Renal cortical epithelial cell (primary cell): Measurements from ENCODE around the gene BCL2. TPM values are rescaled to one million over a fixed set of nuclear protein-coding genes. Genes with fewer than 3 reads are reported as not detected.

Experiments used
- DNase-seq: peaks from one replicate; pipeline ENCODE4 v3.0.0-alpha.2; 2011; ENCODE audit warnings: low read depth
- total RNA-seq: library from RNA; depleted of rRNA; stranded (reverse); fragments of >200 nt; gene quantifications from 2 replicates; pipeline ENCODE4 v1.2.3, GENCODE V29; 2014

BCL2 gene
- total RNA-seq, 1 donor from 2014 or later: 30.2 TPM

DNA sequence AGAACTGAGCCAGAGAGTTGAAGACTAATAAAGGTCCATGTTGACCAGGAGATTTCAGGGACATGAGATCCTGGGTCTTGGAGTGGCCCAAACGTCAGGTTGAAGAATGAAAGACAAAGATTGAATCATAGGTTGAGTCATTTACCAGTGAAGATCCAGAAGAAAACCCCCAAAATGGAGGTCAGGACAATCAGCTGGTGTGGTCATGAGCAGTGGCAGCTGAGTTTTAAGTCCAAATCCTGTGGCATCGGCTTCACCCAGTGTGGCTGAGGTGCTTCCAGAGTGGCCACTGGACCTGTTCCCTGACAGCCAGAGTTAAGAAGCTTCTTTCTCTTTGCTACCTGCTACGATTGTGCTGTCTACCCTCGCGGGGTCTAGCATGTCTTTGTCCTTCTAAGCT is 234.0 kb downstream of the BCL2 start:
- DNase-seq: no peak

DNA sequence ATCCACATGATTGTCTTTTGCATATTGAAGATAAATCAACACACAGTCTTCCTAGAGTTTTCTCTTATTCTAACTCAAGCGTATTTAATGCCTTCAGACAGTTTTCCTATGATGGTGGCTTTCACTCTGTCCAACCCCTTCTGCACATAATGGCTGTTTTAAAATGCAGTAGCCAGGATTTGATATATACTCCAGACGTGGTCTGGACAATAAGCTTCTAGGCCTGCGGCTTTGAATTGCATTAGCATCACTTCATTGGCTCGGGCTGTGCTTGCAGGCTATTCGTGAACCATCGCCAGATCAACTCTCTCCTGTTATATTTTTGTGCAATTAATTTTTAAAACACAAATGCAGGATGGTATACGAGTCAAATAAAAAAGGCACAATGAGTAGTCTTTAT is 235.3 kb downstream of the BCL2 start:
- DNase-seq: no peak

DNA sequence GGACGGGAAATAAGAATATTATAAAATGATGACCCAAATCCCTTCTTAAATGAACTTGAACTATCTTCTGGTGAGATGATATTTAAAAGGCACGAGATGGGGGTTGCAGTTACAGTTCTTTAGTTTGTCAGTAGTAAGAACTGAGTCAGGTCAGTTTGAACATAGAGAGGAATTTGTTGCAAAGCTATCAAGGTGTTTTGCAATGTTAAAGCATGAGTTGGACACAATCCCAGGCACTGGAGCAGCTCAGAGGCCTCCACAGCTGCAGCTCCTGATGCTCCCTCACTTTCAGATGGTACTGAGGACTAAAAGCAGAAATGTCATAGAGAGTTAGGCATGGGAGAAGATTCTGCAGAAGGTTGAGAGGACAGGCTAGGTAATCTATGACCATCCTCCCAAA is 236.0 kb downstream of the BCL2 start:
- no peak for DNase-seq

DNA sequence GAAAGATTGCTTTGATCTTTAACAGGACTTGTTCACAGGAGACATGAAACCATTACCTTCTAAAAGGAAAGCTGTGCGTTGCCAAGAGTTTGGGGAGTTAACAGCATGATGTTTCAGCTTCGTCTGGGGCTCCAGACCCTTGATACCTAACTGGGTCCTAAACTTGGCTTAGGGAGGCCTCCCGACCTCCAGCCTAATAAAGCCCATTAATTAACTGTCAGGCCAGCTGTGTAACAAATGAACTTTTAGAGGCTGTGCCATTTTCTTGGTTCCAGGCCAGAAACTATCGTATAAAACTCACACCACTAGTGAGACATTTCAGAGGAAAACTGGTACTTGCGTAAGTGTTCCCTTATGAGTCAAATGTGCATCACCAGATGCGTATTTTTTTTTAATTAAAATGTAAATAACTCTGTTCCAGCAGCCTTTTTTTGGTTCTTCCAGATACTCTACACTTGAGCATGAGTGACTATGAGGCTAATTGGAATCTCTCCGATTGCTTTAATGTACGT is 236.5 kb downstream of the BCL2 start:
- DNase-seq: no peak

DNA sequence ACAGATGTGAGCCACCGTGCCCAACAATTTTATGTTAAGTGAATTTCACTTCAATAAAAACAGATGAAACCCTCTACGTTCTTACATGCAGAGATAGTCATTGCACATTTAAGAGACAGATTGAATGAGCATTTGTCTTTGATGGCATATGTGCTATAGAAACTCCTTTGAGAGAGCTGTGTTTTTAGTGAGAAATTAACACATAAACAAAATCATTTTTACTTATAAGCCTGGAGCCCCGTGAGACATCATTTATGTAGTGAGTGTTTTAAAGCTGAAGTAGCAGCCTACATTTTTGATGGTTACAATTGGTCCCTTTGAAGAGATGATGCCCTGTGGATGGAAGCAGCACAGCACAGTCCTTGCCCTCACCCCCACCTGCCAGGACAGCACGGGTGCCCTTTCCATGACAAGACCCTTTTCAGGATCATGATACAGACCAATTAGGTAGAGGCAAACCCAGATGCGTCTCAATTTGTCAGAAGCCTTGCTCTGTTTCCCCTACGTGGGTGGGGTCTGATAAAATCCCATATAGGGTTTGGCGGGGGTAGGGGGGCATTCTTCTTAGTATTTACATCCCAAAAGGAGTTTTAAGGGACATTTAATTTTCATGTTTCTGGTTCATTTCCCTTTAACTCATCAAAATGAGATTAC is 237.1 kb downstream of the BCL2 start:
- DNase-seq: no peak

DNA sequence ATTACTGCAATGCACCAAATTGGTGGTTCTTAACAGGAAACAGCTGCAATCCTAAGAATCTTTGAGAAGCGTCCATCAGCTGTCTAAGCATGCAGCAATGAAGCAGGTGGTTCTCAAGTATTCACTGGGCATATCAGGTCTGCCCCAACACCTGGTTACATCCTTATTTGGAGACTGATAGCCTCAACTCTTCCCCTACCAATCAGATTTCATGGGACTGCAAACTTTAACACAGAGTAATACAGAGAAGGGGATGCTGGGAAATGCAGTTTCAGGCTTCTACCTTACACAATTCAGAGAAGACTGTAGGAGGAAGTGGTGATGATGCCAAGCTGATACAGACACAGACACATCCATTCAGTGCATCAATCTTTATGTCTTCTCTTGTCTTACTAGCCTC is 240.5 kb downstream of the BCL2 start:
- no peak for DNase-seq

DNA sequence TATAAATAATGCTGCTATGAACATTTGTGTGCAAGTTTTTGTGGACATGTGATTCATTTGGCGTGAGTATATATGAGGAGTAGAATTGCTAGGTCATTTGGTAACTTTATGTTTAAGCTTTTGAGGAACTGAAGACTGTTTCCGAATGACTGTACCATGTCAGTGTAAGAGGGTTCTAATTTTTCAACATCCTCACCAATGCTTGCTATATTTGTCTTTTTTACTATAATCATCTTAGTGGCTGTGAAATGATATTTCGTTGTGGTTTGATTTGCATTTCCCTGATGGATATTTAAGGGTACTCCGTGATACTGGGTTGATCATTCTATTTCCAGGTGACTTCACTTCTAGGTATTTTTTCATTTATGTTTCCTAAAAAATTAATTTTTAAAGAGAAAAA is 241.1 kb downstream of the BCL2 start:
- no peak for DNase-seq

DNA sequence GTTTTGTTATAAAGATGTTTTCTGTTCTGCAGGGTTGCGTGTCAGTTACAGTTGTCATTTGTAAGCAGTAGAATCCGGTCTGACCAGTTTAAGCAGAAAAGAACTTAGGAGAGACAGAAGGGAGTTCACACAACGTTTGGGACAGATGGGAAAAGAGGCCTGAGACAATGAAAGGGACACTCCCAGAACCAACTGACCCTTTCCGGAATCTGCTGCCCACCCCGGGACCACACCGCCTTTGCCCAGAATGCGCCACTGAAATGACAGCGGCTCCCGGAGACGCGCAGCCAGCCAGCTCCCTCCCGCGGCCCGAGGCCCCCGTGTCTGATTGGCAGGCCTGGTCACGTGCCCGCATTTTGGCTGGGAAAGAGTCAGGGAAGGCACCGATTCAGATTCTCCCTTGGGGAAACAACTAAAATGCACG is 244.6 kb downstream of the BCL2 start:
- no peak for DNase-seq

DNA sequence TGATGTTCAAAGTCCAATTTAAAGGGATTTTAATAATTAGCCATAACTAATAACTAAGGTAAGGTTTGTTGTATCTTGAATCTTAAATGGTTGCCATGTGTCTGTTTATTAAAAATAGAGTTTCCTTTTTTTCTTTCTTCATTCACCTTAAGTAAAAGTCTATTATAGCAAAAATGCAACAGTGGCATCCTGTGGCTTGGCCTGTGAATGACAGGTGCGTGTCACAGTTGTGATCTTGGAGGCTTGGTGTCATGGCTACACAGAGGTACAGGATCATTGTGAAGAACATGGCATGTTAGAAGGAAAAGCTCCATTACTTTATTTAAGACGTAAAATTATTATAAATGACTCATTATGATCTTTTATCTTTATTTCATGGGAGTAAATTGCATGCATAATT is 246.1 kb downstream of the BCL2 start:
- DNase-seq: no peak

Other genes with a start within 250 kb of the BCL2 start
- 26.2 and 75.1 TPM in 2 replicates for gene KDSR, start 47.4 kb upstream of the BCL2 start, total RNA-seq
- gene VPS4B, start 102.7 kb upstream of the BCL2 start, total RNA-seq: 81.9 and 117 TPM in 2 replicates
- gene SERPINB5, start 157.2 kb upstream of the BCL2 start, total RNA-seq: 0.10 and 1.2 TPM in 2 replicates
- not detected in 2 replicates for gene SERPINB12, start 222.6 kb upstream of the BCL2 start, total RNA-seq